MM.1S (cell line): ENCODE data around the gene KCNQ5.

Source experiments
- CTCF ChIP-seq: fragments of 300-600 bp; sonication (generic); IDR thresholded peaks from 2 replicates; pipeline ENCODE4 v1.5.1; 2016; ENCODE audit warnings: antibody characterized with exemption, low read length, mixed read lengths
- EZH2 ChIP-seq: fragments of 300-600 bp; sonication (generic); optimal IDR thresholded peaks from 2 replicates; pipeline ENCODE3; 2017; ENCODE audit warnings: low read depth, mild to moderate bottlenecking, antibody characterized with exemption, low read length, mixed read lengths
- EZH2phosphoT487 ChIP-seq: fragments of 300-600 bp; sonication (generic); IDR thresholded peaks from 2 replicates; pipeline ENCODE4 v1.6.1; 2018; ENCODE audit warnings: antibody characterized with exemption, low read length

DNA sequence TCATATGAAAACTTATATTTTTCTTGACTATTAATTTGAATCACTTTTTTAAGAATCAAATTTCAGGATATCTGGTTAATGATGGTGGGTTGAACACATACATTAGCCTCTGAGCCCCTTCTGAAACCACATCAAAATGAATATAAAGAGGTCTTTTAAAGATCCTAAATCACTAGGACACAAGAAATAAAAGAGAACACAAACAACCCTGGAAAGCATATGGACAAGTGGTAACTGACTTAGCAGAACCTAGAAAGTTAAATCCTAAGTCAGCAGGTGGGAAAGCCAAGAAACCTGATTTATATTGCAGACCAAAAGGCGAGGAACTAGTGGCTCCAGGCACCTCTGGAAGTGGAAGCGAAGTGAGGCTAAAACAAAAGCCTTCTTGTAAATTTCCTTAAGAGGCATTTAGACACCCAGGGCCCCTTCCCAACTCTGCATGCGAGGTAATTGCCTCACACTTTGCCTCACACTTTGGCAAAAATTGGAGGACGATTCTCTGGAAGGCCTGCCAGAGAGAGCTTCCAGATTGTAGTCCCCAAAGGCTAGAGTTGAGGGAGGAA is 309.5 kb downstream of the KCNQ5 start:
- TF ChIP-seq EZH2 (no peak), CTCF (no peak), EZH2phosphoT487 (no peak)
